GM21526 (cell line): ENCODE data around the gene USP48.
"Not testable (repeated sequence)": the region's sequence is repeated elsewhere in the genome, so short reads cannot be mapped to it uniquely, and the experiment has no call there.

ENCODE experiments used
- ATAC-seq: cut with Tn5 transposase; IDR thresholded peaks from one replicate; pipeline ENCODE4 v1.9.1; 2021; ENCODE audit warnings: moderate library complexity; ENCODE audit not compliant: unreplicated experiment, low FRiP score

Gene USP48

DNA sequence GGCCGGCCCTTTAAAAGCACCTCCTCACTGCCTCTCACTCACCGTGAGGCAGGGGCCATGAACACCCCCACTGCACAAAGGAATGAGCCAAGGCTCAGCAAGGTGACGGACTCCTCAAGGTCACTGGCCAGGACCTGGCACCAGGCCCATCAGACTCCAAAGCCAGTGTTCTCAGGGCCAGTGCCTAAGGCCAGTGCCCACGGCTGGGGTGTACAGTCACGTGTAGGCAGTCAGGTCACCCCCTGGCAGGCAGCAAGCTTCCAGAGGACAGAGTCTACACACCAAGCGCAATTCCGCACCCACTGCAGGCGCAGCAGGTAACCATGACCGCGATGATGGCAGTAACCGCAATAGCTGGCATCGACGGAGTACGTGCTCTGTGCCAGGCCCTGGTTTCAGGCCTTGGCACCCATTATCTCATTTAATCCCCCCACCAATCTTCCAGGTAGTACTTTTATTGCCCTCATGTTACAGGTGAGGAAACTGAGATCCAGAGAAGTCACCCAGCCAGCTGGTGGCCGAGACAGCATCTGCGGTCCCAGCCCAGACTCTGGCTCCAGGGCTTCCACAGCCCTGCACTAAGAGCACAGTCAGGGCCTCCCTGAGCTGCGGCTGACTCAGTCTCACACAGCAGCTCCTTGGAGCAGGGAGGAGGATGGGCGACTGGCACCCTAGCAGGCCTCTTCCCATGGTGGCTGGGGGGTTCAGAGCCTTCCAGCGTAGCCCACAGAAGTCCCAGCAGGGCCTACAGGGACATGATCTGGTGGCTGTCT lies 140.8 kb downstream of the USP48 start:
- ATAC-seq = no peak

DNA sequence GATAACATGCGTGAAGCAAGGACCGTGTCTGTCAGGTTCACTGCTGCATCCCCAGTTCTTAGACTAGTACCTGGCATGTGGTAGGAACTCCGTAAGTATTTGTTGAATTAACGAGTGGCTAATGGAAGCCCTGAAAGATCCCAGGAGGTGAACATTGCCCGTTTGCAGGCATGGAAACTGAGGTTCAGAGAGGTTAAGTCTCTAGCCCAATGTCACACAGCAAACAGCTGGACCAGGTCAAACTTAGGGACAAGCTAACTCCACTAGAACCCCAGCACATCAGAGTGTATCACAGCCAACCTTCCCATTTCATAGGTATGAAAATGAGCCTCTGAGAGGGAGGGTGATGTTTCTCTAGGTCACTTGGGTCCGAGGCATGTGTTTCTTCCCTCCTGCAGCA lies 141.4 kb downstream of the USP48 start:
- ATAC-seq = no peak

DNA sequence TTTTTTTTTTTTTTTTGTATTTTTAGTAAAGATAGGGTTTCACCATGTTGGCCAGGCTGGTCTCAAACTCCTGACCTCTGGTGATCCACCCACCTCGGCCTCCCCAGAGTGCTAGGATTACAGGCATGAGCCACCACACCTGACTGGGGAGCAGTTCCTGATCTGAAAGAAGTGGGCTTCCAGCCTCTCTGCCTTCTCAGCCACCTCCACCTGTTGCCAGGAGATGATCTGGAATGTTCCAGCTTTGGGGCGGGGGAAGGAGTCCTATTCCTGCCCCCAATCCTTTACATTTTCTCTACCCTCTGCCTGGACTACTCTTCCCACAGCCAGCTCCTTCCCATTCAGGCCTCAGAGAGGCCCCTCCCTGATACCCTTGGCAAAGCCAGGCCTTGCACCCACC lies 141.9 kb downstream of the USP48 start:
- no peak for ATAC-seq

DNA sequence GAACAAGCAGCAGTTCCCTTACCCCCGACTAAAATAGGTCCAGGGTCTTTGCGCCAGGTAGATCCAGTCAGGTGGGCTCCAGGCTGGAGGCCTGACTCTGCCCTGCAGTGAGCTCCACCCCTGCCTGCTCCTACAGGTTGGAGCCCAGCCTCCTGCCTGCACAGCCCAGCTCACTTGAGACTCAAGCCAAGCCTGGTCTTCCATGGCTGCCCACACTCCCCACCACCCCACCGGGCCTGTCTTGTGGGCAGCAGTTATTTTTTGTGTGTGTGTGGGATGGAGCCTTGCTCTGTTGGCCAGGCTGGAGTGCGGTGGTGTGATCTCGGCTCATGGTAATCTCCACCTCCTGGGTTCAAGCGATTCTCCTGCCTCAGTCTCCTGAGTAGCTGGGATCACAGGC lies 142.3 kb downstream of the USP48 start:
- no peak for ATAC-seq

DNA sequence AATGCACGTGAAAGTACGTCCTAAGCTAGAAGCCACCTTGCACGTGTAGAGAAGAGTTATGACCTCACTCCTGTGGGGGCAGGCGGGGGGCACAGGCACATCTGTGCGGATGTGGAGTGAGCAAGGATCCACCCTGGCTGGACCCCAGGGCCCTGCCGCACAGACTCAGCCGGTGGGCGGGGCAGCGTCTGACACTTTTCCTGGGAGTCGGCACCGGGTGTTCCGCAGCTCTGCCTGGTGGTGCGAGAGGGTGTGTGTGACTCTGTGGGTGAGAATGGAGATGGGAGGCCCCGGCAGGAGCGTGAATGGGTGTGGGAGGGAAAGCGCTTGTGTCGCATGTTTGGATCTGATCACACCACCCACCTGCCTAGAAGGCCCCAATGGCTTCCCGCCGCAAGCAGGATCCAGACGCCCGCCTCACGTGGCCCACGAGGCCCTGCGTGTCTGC lies 143.3 kb downstream of the USP48 start:
- no peak for ATAC-seq

DNA sequence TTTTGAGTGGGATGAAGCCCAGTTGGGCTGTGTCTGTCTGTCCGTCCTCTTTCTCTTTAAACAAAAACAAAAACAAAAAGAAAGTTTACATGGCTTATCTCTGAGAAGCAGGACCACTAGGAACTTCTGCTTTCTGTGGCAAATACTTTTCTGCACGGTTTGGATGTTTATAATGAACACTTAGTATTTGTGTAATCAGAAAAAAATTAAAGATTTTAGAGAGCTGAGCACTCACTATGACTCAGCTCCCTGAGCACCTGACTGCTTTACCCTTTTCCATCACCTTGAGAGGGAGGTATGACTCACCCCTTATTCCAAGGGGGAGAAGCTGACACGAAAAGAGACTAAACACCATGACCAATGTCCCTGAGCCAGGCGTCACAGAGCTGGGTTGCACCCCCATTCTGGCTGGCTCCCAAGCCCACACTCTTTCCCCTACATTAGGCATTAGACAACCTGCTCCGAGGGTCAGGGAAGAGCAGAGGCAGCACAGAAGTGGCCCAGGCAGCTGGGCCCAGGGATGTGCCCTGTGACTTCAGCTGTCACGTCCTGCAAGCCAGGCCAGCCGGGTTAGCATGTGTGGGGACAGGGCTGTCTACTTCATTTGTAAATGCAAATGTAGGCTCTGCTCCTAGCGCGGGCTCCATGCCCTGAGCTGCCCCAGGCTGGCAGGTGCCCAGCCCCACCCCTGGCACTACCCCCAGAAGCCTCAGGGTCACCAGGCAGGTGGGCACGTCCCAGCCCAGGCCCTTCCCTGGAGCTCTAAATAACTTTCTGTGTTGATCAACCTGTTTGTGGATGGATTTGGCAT lies 144.2 kb downstream of the USP48 start:
- ATAC-seq = no peak

DNA sequence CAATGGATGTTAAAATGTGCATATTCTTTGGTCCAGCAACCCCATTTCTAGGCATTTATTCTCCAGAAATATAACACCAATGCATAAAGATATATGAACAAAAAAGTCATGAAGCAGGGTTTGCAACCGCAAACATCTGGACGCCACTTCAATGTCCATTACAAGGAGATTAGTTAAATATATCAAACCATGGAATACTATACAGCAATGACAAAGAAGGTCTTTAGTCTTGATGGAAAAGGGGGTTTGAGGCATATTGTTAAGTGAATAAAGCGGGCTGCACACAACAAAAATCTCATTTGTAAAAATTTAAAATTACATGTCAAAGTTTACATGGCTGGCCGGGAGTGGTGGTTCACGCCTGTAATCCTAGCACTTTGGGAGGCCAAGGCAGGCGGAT lies 145.4 kb downstream of the USP48 start:
- ATAC-seq = no peak

DNA sequence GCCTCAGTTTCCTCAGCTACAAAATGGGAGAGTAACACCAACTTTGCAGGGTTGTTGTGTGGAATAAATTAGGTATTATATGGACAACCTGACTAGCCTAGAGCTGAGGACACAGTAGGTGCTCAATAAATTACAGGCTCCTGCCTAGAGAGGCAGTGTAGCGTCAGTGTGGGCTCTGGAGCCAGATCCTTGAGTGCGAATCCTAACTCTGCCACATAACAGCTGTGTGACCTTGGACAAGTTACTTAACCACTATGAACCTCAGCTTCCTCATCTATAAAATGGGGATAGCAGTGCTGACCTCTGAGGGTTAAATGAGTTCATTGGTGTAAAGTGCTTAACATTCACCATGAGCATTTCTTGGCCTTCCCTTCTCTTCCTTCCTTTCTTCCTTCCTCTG lies 146.9 kb downstream of the USP48 start:
- no peak for ATAC-seq

DNA sequence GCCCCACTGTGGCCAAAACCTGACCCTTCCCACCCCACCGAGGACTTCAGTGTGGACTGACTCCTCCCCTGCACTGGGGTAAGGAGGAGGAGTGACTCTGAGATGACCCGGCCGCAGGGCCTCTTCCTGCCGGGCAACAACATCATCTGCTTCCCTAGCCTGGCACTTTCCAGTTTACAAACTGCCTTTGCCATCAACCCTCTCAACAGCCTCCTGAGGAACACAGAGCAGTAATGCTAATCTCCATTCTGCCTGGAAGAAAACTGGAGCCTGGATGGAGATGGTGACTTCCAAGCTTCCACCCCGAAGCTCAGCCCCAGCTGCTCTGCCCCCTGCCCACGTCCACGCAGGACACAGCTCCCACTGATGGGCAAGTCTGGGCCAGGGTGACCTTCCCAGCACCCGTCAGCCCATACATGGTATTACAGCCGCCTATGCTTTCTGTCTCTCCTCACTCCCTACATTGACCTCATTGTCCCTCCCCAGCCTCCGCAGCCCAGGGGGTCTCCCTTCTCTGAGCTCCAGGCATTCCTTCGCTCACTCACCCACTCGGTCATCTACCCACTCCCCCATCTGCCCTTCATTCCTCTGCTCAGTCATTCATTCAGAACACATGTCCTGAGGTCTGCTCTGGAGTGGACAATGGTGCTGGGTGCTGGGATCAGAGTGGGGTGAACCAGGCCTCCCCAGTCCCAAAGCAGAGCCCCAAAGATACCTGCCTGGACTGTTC lies 148.0 kb downstream of the USP48 start:
- ATAC-seq = no peak

DNA sequence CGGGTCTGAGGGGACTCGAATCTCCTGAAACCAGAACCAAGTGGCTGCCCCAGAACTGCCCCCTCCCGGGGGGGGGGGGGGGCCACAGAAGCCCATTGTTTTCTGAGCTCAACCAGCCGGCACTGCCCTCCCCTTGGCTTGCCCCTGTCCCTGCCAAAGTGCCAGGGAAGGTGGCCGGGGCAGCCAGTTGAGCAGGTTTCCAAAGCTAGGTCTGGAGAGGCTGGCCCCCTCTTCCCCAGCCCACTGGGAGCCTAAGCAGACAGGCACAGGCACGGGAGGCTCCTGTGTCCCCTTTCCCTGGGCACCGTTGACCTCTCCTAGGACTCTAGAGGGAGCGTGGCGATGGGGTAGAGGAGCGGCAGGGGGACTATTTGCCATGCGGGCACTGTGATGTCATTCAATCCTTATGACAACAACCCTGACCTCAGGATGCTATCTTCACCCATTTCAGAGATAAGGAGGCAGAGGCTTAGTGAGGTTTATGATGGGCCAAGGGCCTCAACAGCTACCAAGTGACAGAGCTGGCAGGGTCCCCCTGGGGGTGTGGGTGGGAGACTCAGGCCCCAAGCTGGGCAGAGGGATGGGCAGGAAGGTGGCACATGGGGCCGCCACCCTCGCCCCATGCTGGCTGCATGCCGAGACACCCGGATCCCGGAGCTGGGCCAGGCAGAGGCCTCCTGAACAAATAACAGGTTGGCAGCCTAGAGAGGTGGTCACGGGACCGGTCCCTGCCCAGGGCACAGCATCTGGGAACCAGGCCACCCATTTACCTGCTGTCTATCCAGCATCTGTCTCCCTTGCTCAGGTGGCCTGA lies 148.8 kb downstream of the USP48 start:
- no peak for ATAC-seq

DNA sequence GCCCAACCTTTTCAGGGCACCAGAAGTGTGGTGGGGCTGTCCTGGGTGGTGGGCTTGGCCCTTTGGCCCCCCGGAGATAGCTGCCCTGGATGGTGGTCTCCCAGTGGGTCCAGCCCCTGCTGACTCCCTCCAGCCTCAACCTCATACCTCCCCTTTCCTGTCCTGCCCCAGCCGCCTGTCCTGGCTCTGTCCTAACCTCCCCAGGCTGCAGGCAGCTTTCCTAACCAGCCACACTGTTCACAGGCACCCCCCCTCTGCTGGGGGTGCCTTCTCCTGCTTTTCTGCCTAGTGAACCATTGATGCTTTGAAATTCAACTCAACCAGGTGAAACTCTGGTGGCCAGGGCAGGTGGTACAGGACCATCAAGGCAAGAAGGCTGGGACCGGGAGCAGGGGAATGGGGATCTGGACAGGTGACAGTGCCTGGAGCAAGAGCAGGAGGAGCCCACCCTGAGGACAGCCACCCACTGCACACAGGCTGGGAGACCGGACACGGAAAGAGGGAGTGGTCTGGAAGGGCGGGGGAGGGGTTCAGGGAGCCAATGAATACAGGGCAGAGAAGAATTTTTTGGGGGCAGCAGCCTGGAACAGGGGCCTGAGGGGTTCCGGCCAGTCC lies 149.7 kb downstream of the USP48 start:
- no peak for ATAC-seq

DNA sequence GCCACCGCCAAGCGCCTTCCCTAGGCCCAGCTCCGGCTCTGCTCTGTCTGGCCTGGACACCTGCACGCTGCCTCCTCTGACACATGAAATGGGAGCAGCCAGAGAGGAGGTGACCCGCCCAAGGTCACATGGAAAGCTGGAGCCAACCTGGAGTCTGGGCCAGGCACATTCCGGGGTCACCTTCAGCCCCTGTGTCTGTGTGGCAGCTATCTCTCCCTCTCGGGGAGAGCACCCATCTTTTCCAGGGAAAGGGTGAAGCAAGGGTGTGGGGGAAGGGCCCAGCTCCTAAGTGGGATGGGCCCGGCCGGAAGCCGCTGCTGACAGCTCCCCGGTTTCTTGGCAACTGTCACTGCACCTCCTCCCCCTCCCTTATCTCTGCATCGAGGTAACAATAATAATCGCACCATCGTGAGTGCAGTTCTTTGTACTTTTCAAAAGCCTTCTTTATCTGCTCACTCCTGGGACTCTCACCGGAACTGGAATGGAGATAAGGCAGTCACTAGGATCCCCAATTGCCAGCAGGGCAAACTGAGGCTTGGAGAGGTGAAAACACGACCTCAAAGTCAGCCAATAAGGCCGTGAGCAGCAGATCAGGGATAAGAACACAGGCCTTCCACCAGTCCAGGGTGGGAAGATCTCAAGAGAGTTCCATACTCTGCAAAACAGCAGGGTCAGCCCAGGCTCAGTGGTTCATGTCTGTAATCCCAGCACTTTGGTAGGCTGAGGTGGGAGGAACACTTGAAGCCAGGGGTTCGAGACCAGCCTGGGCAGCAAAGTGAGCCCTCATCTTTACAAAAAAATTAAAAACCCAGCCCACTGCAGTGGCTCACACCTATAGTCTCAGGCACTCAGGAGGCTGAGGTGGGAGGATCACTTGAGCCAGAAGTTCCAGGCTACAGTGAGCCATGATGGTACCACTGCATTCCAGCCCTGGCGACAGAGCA lies 150.7 kb downstream of the USP48 start:
- ATAC-seq = no peak

DNA sequence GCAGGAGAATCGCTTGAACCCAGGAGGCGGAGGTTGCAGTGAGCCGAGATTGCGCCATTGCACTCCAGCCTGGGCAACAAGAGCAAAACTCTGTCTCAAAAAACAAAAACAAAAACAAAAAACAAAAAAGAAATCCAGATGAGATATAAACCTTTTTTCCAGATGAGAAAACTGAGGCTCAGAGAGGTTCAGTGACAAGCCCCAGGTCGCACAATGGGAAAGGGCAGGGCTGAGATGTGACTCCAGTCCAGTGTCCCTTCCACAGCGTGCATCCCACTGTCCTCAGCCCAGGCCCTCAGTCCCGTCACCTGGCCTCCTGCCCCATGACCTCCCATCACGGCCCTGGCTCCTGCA lies 151.4 kb downstream of the USP48 start:
- not testable (repeated sequence) for ATAC-seq

DNA sequence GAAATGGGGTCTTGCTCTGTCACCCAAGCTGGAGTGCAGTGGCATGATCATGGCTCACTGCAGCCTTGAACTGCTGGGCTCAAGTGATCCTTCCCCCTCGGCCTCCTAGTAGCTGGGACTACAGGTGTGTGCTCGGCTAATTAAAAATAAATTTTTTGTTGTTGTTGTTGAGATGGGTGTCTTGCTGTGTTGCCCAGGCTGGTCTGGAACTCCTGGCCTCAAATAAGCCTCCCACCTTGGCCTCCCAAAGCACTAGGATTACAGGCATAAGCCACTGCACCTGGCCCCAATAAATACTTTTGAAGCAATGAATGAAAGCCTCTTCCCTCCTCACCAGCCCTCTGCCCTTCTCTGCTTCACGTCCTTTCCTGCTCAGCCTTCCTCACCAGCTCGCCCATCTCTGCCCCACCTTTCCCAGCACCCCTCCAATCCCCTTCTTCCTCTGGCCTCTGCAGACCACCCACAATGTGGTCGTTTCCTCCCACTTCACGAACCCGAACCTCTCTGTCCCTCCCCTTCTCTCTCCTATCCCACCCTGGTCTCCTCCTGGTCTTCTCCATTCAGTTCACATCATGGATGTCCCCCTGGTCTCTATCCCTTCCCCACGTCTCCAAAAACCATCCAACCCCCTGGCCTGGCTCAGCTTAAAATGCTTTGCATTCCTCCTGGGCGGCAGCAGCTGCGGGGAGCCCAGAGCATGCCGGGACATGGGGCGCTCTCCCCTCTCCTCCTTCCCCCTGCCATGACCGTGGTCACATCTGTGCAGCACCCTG lies 152.2 kb downstream of the USP48 start:
- no peak for ATAC-seq

DNA sequence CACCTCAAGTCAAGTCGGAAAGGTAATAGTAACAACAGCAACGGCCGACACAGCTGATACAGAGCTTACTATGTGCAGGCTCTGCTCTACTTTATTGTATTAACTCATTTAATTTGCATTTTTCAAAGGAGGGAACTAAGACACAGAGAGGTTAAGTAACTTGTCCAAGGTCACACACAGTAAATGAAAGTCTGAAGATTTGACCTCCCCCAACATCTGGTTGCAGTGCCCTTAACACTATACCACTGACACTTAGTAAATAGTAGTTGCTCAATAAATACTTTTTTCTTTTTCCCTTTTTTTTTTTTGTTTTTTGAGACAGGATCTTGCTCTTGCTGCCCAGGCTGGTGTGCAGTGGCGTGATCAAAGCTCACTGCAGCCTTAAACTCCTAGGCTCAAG lies 153.0 kb downstream of the USP48 start:
- no peak for ATAC-seq

DNA sequence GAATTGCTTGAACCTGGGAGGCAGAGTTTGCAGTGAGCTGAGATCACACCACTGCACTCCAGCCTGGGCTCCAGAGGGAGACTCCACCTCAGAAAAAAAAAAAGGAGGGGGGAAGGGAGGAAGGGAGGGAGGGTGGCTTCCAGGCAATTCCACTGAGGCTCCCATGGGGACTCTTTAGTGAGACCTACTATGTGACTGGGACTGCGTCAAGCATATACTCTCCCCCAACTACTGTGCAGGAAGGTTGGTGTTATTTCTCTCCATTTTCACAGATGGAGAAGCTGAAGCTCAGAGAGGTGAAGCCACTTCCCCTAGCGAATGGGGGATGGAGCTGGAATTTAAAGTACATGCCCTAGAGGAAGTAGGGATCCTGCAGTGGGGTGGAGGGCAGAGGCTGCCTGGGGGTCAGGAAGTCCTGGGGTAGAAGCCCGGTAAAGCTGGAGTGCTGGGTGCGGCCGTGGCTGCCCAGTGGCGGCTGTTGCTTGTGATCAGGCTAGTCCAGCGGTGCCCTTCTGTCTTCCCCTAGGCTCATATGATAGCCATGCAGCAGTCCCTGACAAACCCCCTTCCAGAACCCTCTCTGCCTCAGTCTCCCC lies 154.1 kb downstream of the USP48 start:
- no peak for ATAC-seq
